Liver (tissue), 9 donors: ENCODE measurements around the gene SYCE3. TPM values are rescaled to one million over a fixed set of nuclear protein-coding genes. Genes with fewer than 3 reads are reported as not detected.

Source experiments
- DNase-seq: peaks from one replicate; pipeline ENCODE4 v3.0.0-alpha.2; 2017; ENCODE audit warnings: low spot score
- H3K27ac ChIP-seq, 2 donors: one replicate each; pipeline ENCODE4 v1.7.0; 2013; ENCODE audit warnings: inconsistent platforms in 2 of 2, low read length in 2 of 2, control low read depth in 1 of 2, low read depth in 1 of 2, mild to moderate bottlenecking in 1 of 2
- H3K27me3 ChIP-seq, 4 donors: one replicate each; pipeline versions ENCODE4 v1.6.1 to v1.7.0; 2013; ENCODE audit warnings: low read length in 3 of 4, inconsistent platforms in 1 of 4, mild to moderate bottlenecking in 1 of 4, moderate library complexity in 1 of 4; ENCODE audit not compliant: control insufficient read depth in 4 of 4, insufficient read depth in 4 of 4
- H3K36me3 ChIP-seq, 4 donors: one replicate each; pipeline versions ENCODE4 v1.6.1 to v1.7.0; 2013; ENCODE audit warnings: low read length in 3 of 4, mild to moderate bottlenecking in 3 of 4, low read depth in 1 of 4, moderate library complexity in 1 of 4; ENCODE audit not compliant: control insufficient read depth in 4 of 4, insufficient read depth in 3 of 4
- H3K4me1 ChIP-seq, 4 donors: one replicate each; pipeline versions ENCODE4 v1.6.1 to v1.7.0; 2013; ENCODE audit warnings: low read length in 3 of 4, mild to moderate bottlenecking in 3 of 4, moderate library complexity in 1 of 4; ENCODE audit not compliant: control insufficient read depth in 4 of 4, insufficient read depth in 4 of 4
- H3K4me3 ChIP-seq, 3 donors: one replicate each; pipeline versions ENCODE4 v1.6.1 to v1.7.0; 2013; ENCODE audit warnings: low read length in 3 of 3, control low read depth in 1 of 3, low read depth in 1 of 3, mild to moderate bottlenecking in 1 of 3
- H3K9ac ChIP-seq, 2 donors: one replicate each; pipeline ENCODE4 v1.7.0; 2013; ENCODE audit warnings: low read length in 2 of 2, mild to moderate bottlenecking in 2 of 2, moderate library complexity in 2 of 2, control low read depth in 1 of 2, low read depth in 1 of 2
- H3K9me3 ChIP-seq, 4 donors: one replicate each; pipeline versions ENCODE4 v1.6.1 to v1.7.0; 2013; ENCODE audit warnings: low read length in 3 of 4; ENCODE audit not compliant: control insufficient read depth in 4 of 4
- CTCF ChIP-seq: fragments of 150-350 bp; IDR thresholded peaks from 2 replicates; pipeline ENCODE4 v1.5.1; 2017; ENCODE audit warnings: improper control_type of control experiment, low read depth, low read length; ENCODE audit not compliant: missing input control
- EGR1 ChIP-seq, 2 donors: IDR thresholded peaks; 2 replicates each; pipeline ENCODE4 v1.6.1; 2016 to 2018; ENCODE audit warnings: antibody characterized with exemption in 2 of 2, low read depth in 2 of 2
- FOXA1 ChIP-seq: IDR thresholded peaks from 2 replicates; pipeline ENCODE4 v1.6.1; 2016; ENCODE audit warnings: antibody characterized with exemption
- FOXA2 ChIP-seq: IDR thresholded peaks from 2 replicates; pipeline ENCODE4 v1.6.1; 2016; ENCODE audit warnings: antibody characterized with exemption
- GABPA ChIP-seq, 2 donors: IDR thresholded peaks in 1 of 2; conservative IDR thresholded peaks in 1 of 2; 2 replicates each; pipeline ENCODE4 v1.6.1; 2016; ENCODE audit warnings: antibody characterized with exemption in 2 of 2, mild to moderate bottlenecking in 1 of 2, moderate library complexity in 1 of 2
- HNF4A ChIP-seq, 2 donors: conservative IDR thresholded peaks; 2 replicates each; pipeline ENCODE4 v1.6.1; 2016; ENCODE audit warnings: antibody characterized with exemption in 2 of 2, mild to moderate bottlenecking in 2 of 2
- JUND ChIP-seq, 2 donors: IDR thresholded peaks; 2 replicates each; pipeline ENCODE4 v1.6.1; 2016; ENCODE audit warnings: antibody characterized with exemption in 2 of 2
- MAX ChIP-seq: IDR thresholded peaks from 2 replicates; pipeline ENCODE4 v1.6.1; 2016; ENCODE audit warnings: antibody characterized with exemption
- NR2F2 ChIP-seq: IDR thresholded peaks from 2 replicates; pipeline ENCODE4 v1.6.1; 2016; ENCODE audit warnings: antibody characterized with exemption
- RAD21 ChIP-seq, 2 donors: IDR thresholded peaks; 2 replicates each; pipeline ENCODE4 v1.6.1; 2016; ENCODE audit warnings: antibody characterized with exemption in 2 of 2, mild to moderate bottlenecking in 2 of 2
- REST ChIP-seq: IDR thresholded peaks from 2 replicates; pipeline ENCODE4 v1.6.1; 2016; ENCODE audit warnings: antibody characterized with exemption, mild to moderate bottlenecking
- RXRA ChIP-seq, 2 donors: IDR thresholded peaks; 2 replicates each; pipeline ENCODE4 v1.6.1; 2017 to 2018; ENCODE audit warnings: antibody characterized with exemption in 2 of 2, mild to moderate bottlenecking in 1 of 2
- SP1 ChIP-seq: IDR thresholded peaks from 2 replicates; pipeline ENCODE4 v1.6.1; 2018; ENCODE audit warnings: antibody characterized with exemption, mild to moderate bottlenecking
- TAF1 ChIP-seq: conservative IDR thresholded peaks from 2 replicates; pipeline ENCODE4 v1.6.1; 2016; ENCODE audit warnings: antibody characterized with exemption, mild to moderate bottlenecking
- YY1 ChIP-seq: IDR thresholded peaks from 2 replicates; pipeline ENCODE4 v1.6.1; 2016; ENCODE audit warnings: antibody characterized with exemption, mild to moderate bottlenecking
- ZBTB33 ChIP-seq: IDR thresholded peaks from 2 replicates; pipeline ENCODE4 v1.6.1; 2016; ENCODE audit warnings: antibody characterized with exemption
- WGBS: extraction: QIAGEN DNeasy Blood & Tissue Kit; methylation state at CpG from one replicate; pipeline ENCODE4 v1.1.7; 2013; 5-methylcytosine and 5-hydroxymethylcytosine counted together
- polyA plus RNA-seq, 2 donors: library from polyadenylated mRNA; stranded (reverse) in 1 of 2; unstranded in 1 of 2; fragments of 200-250 nt in 1 of 2; fragments of >200 nt in 1 of 2; fragmentation: Nextera tagmentation in 1 of 2; extraction: Ambion mirVana in 1 of 2; gene quantifications; one replicate each; pipeline versions ENCODE4 v1.2.1 to v1.2.3, GENCODE V29; 2013 to 2015
- total RNA-seq, 2 donors: library from RNA; depleted of rRNA; stranded (reverse); fragments of >200 nt; gene quantifications; one replicate each; pipeline ENCODE4 v1.2.3, GENCODE V29; 2014
- donor health status: healthy.
- donor health status: healthy.
- donor health status: healthy.
- donor health status: healthy.
- donor health status: healthy.

SYCE3 gene
- total and polyA plus RNA-seq, 4 donors = 0.45 to 2.2 TPM; not detected in 2

- TF ChIP-seq EGR1 (IDR thresholded peaks at IDR 0.05; ENCODE audit: low read depth in 2 of 2) = no peak
- no peak for TF ChIP-seq YY1
- no peak for TF ChIP-seq CTCF
- no peak for TF ChIP-seq NR2F2
- TF ChIP-seq HNF4A (conservative IDR thresholded peaks at IDR 0.05) = no peak
- no peak for TF ChIP-seq FOXA1
- TF ChIP-seq RAD21 (IDR thresholded peaks at IDR 0.05) = no peak
- no peak for TF ChIP-seq GABPA (IDR thresholded peaks at IDR 0.05 in 1 of 2, conservative IDR thresholded peaks at IDR 0.05 in 1 of 2)
- TF ChIP-seq FOXA2 = no peak
- TF ChIP-seq RXRA (IDR thresholded peaks at IDR 0.05) = no peak
- TF ChIP-seq MAX = no peak
- TF ChIP-seq SP1 = no peak
- no peak for TF ChIP-seq JUND (IDR thresholded peaks at IDR 0.05)
- TF ChIP-seq ZBTB33 = no peak
- no peak for TF ChIP-seq TAF1
- no peak for TF ChIP-seq REST
- Histone ChIP-seq H3K9ac (no peak overlapping the region), H3K36me3 (no peaks in the 10 kb centered on the region), H3K4me3 (no peak overlapping the region), H3K27me3 (no peaks in the 10 kb centered on the region), H3K4me1 (peaks cover 0 to 9% (median 8%) of the 10 kb centered on the region in 4 donors), H3K27ac (no peak overlapping the region), H3K9me3 (no peaks in the 10 kb centered on the region)
- 93% methylated on average over 11 of the region's 11 CpGs for WGBS
- no peak for DNase-seq
Observed at GRCh38 chr22:50551160-50551752, 11.5 kb downstream of the SYCE3 start.

- TF ChIP-seq HNF4A (conservative IDR thresholded peaks at IDR 0.05) = no peak
- TF ChIP-seq RAD21 (IDR thresholded peaks at IDR 0.05) = no peak
- no peak for TF ChIP-seq TAF1
- Histone ChIP-seq H3K27me3 (no peaks in the 10 kb centered on the region), H3K4me1 (peaks cover 0 to 9% (median 8%) of the 10 kb centered on the region in 4 donors), H3K27ac (no peak overlapping the region), H3K36me3 (no peaks in the 10 kb centered on the region), H3K4me3 (no peak overlapping the region), H3K9me3 (no peaks in the 10 kb centered on the region), H3K9ac (no peak overlapping the region)
- DNase-seq = no peak
- WGBS = 96% methylated on average over 8 of the region's 8 CpGs
Observed at GRCh38 chr22:50550395-50550794, 12.3 kb downstream of the SYCE3 start.
